SK-N-MC (cell line): ENCODE data around the gene MYH14.
"Not testable (repeated sequence)": the region's sequence is repeated elsewhere in the genome, so short reads cannot be mapped to it uniquely, and the experiment has no call there.

Source experiments
- DNase-seq: peaks from one replicate; pipeline ENCODE4 v3.0.0-alpha.2; 2011; ENCODE audit warnings: low read depth, low spot score
- H3K27ac ChIP-seq: fragments of 200-600 bp; sonication (generic); 2 replicates; pipeline ENCODE4 v1.5.1; 2016; ENCODE audit warnings: mixed run types
- H3K36me3 ChIP-seq: fragments of 200-600 bp; sonication (generic); 2 replicates; pipeline ENCODE4 v1.6.1; 2017; ENCODE audit warnings: antibody characterized with exemption, low read length, mixed read lengths; ENCODE audit not compliant: insufficient read depth
- H3K4me3 ChIP-seq: fragments of 200-600 bp; sonication (generic); 2 replicates; pipeline ENCODE4 v1.5.1; 2016
- H3K9ac ChIP-seq: fragments of 200-600 bp; sonication (generic); 2 replicates; pipeline ENCODE4 v1.8.0; 2017; ENCODE audit warnings: mixed run types, mixed read lengths; ENCODE audit not compliant: insufficient read length
- H3K9me3 ChIP-seq: fragments of 200-600 bp; sonication (generic); 2 replicates; pipeline ENCODE4 v1.6.1; 2017; ENCODE audit warnings: low read depth, mild to moderate bottlenecking, antibody characterized with exemption, low read length, moderate library complexity, mixed read lengths
- EZH2 ChIP-seq: fragments of 200-600 bp; sonication (generic); IDR thresholded peaks from one replicate; pipeline ENCODE4 v1.6.1; 2017; ENCODE audit warnings: antibody characterized with exemption
- FOXP2 ChIP-seq: optimal IDR thresholded peaks from 2 replicates; pipeline ENCODE3; 2011; ENCODE audit warnings: mild to moderate bottlenecking, moderate library complexity; ENCODE audit not compliant: insufficient read depth; ENCODE audit errors: extremely low read length, control extremely low read depth
- POLR2AphosphoS5 ChIP-seq: IDR thresholded peaks from 2 replicates; pipeline ENCODE4 v1.6.1; 2012; ENCODE audit warnings: mild to moderate bottlenecking, low read depth, low read length, borderline replicate concordance

Gene MYH14

DNA sequence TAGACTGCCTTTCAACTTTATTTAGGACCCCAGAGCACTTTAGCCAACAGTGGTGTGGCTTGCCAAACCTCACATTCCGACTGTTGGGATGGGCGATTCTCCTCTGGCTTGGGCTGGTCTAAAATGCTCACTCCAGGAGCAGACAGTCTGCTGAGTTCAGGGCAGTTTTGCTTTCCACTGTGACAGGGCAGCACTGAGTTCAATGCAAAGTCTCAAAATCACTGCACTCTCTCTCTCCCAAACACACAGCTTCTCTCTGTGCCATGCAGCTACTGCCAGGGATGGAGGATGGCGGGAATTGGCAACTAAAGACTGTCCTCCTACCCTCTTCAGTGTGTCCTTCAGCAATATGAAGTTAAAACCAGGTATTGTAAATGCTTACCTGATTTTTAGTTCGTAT is 148.8 kb downstream of the MYH14 start:
- Histone ChIP-seq H3K27ac (no peak overlapping the region), H3K9me3 (no peaks in the 10 kb centered on the region), H3K36me3 (no peaks in the 10 kb centered on the region), H3K9ac (no peak overlapping the region), H3K4me3 (no peak overlapping the region)
- TF ChIP-seq FOXP2 (no peak), POLR2AphosphoS5 (no peak), EZH2 (no peak)
- no peak for DNase-seq

DNA sequence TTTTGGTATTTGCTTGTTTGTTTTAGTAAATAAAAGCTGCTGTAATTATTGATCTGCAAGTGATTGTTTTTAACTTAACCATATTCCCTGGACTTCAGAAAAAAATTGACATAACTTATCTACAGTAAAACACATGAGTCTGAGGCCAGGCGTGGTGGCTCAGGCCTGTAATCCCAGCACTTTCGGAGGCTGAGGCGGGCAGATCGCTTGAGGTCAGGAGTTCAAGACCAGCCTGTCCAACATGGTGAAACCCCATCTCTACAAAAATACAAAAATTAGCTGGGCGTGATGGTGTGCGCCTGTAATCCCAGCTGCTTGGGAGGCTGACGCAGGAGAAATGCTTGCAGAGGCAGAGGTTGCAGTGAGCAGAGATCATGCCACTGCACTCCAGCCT is 150.1 kb downstream of the MYH14 start:
- not testable (repeated sequence) for DNase-seq, H3K9ac ChIP-seq, H3K27ac ChIP-seq, H3K36me3 ChIP-seq, H3K9me3 ChIP-seq, H3K4me3 ChIP-seq

DNA sequence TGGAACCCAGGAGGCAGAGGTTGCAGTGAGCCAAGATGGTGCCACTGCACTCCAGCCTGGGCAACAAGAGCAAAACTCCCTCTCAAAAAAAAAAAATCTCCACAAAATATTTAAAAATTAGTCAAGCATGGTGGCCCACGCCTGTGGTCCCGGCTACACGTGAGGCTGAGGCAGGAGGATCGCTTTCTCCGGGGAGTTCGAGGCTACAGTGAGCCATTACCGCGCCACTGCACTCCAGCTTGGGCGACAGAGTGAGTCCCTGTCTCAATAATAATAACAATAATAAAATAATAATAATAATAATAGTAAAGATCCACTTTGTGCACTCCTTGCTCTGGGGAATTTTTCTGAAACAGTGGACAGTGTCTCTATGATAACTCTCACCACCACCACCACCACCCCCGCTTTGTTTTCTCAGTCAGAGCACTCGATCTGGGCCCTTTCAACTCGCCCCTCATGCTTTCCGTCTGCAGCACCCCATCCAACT is 153.3 kb downstream of the MYH14 start:
- Histone ChIP-seq H3K36me3 (no peaks in the 10 kb centered on the region), H3K27ac (no peak overlapping the region)
- no peak for DNase-seq

GRCh38 chr19:50357178-50358100 is 154.0 kb downstream of the MYH14 start:
- peak overlapping the region; percentile 75 for H3K4me3 ChIP-seq
- TF ChIP-seq POLR2AphosphoS5 (peak; percentile 32; the same call in 1 of the 2 replicates), FOXP2 (no peak), EZH2 (no peak)
- H3K9me3 ChIP-seq: no peaks in the 10 kb centered on the region
- H3K36me3 ChIP-seq: no peaks in the 10 kb centered on the region
- H3K27ac ChIP-seq: peak overlapping the region; percentile 61; the same call in 1 of the 2 replicates
- H3K9ac ChIP-seq: no peak overlapping the region
- DNase-seq: no peak

More for the DNA sequence above, 153.3 kb downstream of the MYH14 start:
- no peak for TF ChIP-seq FOXP2
- TF ChIP-seq EZH2: no peak
- TF ChIP-seq POLR2AphosphoS5: no peak
- Histone ChIP-seq H3K9me3 (no peaks in the 10 kb centered on the region), H3K9ac (no peak overlapping the region), H3K4me3 (no peak overlapping the region)

DNA sequence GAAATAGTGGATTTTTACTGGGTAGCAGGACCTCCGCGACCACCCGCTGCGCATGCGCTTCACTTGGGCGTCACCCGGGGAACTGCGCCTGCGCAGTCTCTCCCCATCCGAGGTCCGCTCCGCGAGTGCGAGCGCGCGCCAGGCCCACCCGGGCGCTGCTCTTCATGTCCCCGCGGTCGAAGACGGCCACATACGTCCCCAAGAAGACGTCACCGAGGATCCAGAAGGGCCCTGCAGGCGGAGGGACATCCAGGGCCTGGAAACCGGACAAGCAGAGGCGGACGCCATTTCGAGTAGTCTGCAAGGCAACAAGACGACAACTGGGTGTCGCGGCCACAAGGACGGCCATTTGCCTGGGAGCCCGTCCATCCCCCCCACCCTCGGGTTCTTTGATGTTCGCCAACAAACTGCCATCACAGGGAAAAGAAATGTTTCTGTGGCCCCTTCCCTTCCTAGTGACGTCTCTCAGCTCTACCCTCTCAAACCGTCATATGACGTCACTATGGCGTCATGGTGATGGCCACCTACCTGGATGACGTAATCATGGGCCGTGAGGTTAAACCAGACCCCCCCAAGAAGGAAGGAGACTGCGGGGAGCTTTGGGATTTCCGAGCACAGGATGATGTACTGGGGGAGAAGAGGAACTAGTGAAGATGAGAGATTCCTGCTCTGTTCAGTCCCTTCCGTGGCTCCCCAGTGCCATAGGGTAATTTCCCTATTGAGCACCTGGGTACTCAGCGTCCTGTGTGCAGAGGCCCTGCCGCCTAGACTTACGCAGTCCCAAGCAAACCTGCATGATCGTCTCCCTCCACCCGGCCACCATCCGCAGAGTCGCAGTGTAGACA is 155.3 kb downstream of the MYH14 start:
- Histone ChIP-seq H3K36me3 (no peaks in the 10 kb centered on the region), H3K4me3 (peak overlapping the region; percentile 75), H3K9me3 (no peaks in the 10 kb centered on the region), H3K27ac (no peak overlapping the region), H3K9ac (no peak overlapping the region)
- no peak for DNase-seq
- no peak for TF ChIP-seq FOXP2
- TF ChIP-seq POLR2AphosphoS5: peak; percentile 77

DNA sequence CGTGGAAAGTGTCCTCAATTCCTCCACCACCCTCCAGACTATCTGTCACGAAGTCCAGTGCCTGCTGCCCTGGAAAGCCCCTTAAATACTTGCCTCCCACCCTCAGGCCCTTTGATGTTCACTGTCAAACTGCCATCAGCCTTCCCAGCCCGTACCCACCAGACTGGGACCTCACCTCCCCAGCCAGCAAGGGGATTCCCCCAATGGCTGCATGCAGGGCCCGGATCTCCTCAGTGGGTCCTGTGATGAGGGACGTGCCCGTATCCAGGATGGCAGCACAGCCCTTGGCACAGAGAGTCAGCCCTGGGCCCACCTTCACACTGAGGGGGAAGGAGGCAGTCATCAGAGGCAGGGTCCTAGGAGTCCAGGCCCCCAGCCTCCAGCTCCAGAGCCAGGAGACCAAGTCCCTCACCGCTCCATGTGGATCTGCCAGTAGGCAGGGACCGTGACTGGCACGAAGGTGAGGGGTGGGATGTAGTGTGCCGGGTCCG is 156.0 kb downstream of the MYH14 start:
- TF ChIP-seq POLR2AphosphoS5: no peak
- TF ChIP-seq FOXP2: no peak
- TF ChIP-seq EZH2: no peak
- no peak for DNase-seq
- no peak overlapping the region for H3K9ac ChIP-seq
- no peaks in the 10 kb centered on the region for H3K36me3 ChIP-seq
- H3K9me3 ChIP-seq: no peaks in the 10 kb centered on the region
- no peak overlapping the region for H3K27ac ChIP-seq
- H3K4me3 ChIP-seq: no peak overlapping the region
